K562 (cell line): ENCODE measurements around the gene PRKCQ. TPM values are rescaled to one million over a fixed set of nuclear protein-coding genes. Genes with fewer than 3 reads are reported as not detected.
A peak's percentile ranks its signal among the peaks of the same experiment; 100 is the strongest.

Experiments
- ATAC-seq: fragments of 200-7000 bp; cut with Tn5 transposase; 3 replicates; pipeline ENCODE4 v1.9.1; 2020; ENCODE audit warnings: moderate library complexity
- BruUV-seq: library from RNA; stranded (reverse); fragments of 400-500 nt; replicated peaks from 2 replicates; lab custom pipeline; 2021; lab: Mats Ljungman, UMichigan
- CTCF ChIA-PET: fragments of 300-600 bp; formaldehyde crosslinking; extraction: SDS; loops from one replicate; lab custom pipeline; 2021; ENCODE audit warnings: low intra/inter-chr PET ratio; lab: Yijun Ruan, JAX
- POLR2A ChIA-PET: fragments of 300-600, 350-650 bp; sonication (Branson Sonifier 250); formaldehyde crosslinking; extraction: SDS; loops from one replicate; lab custom pipeline; 2021; ENCODE audit warnings: antibody characterized with exemption, inconsistent platforms; lab: Yijun Ruan, JAX
- DNase-seq, 4 experiments: peaks; one replicate each; pipeline versions ENCODE4 v3.0.0 to v3.0.0-alpha.2; 2011 to 2018; ENCODE audit warnings: low spot score in 3 of 4, mixed read lengths in 3 of 4; ENCODE audit errors: extremely low read depth in 1 of 4
- FAIRE-seq: peaks from 2 replicates; lab custom pipeline; 2011; peaks lifted over from hg19 to GRCh38; lab: Jason Lieb, UNC
- H2AFZ ChIP-seq: 2 replicates; pipeline ENCODE4 v1.6.0; 2011; ENCODE audit warnings: low read depth, low read length, control low read depth, inconsistent platforms
- H3K27ac ChIP-seq: fragments of 200-600 bp; 3 replicates; pipeline ENCODE4 v1.8.0; 2011; ENCODE audit warnings: low read depth, mild to moderate bottlenecking, control low read depth, inconsistent platforms, low read length, moderate library complexity, mixed read lengths; ENCODE audit errors: extremely low read depth
- H3K27me3 ChIP-seq, 2 experiments: fragments of 300-600 bp in 1 of 2; 2 replicates in 1 of 2; 3 replicates in 1 of 2; pipeline versions ENCODE4 v1.6.0 to v1.8.0; 2011; ENCODE audit warnings: inconsistent platforms in 2 of 2, low read length in 2 of 2, mild to moderate bottlenecking in 1 of 2, mixed read lengths in 1 of 2, moderate library complexity in 1 of 2; ENCODE audit not compliant: control insufficient read depth in 2 of 2, insufficient read depth in 2 of 2
- H3K36me3 ChIP-seq: fragments of 300-600 bp; 3 replicates; pipeline ENCODE4 v1.8.0; 2011; ENCODE audit warnings: mild to moderate bottlenecking, low read length, inconsistent platforms; ENCODE audit not compliant: control insufficient read depth, insufficient read depth
- H3K4me1 ChIP-seq, 2 experiments: fragments of 200-600 bp in 1 of 2; replicated peaks in 1 of 2; 2 replicates in 1 of 2; 3 replicates in 1 of 2; pipeline versions ENCODE4 v1.5.1 to v1.8.0; 2011; ENCODE audit warnings: inconsistent platforms in 2 of 2, low read length in 2 of 2, mild to moderate bottlenecking in 1 of 2, mixed read lengths in 1 of 2, moderate library complexity in 1 of 2; ENCODE audit not compliant: control insufficient read depth in 2 of 2, insufficient read depth in 2 of 2
- H3K4me2 ChIP-seq: 2 replicates; pipeline ENCODE4 v1.6.1; 2011; ENCODE audit warnings: low read length, control low read depth, inconsistent platforms, mixed read lengths; ENCODE audit not compliant: insufficient read depth
- H3K4me3 ChIP-seq: fragments of 200-600 bp; sonication (generic), shearing (Covaris generic); 2 replicates; pipeline ENCODE4 v1.5.1; 2016; ENCODE audit warnings: control low read depth, inconsistent platforms
- H3K79me2 ChIP-seq: fragments of 200-600 bp; 3 replicates; pipeline ENCODE4 v1.8.0; 2011; ENCODE audit warnings: low read length, inconsistent platforms; ENCODE audit not compliant: control insufficient read depth, insufficient read depth
- H3K9ac ChIP-seq, 2 experiments: 2 replicates each; pipeline versions ENCODE4 v1.6.0 to v1.6.1; 2011; ENCODE audit warnings: low read depth in 2 of 2, low read length in 2 of 2, control low read depth in 1 of 2, inconsistent platforms in 1 of 2, mild to moderate bottlenecking in 1 of 2, mixed read lengths in 1 of 2; ENCODE audit not compliant: insufficient read depth in 1 of 2
- H3K9me1 ChIP-seq: one replicate; pipeline ENCODE4 v1.6.0; 2011; ENCODE audit warnings: inconsistent platforms, mild to moderate bottlenecking, low read length, moderate library complexity; ENCODE audit not compliant: control insufficient read depth, insufficient read depth
- H3K9me3 ChIP-seq: replicated peaks from 2 replicates; pipeline ENCODE4 v1.5.1; 2011; ENCODE audit warnings: low read depth, low read length, inconsistent platforms; ENCODE audit not compliant: control insufficient read depth, insufficient read depth
- H4K20me1 ChIP-seq: replicated peaks from 2 replicates; pipeline ENCODE4 v1.6.1; 2011; ENCODE audit warnings: low read length, inconsistent platforms, mixed read lengths; ENCODE audit not compliant: control insufficient read depth, insufficient read depth
- HINFP ChIP-seq: fragments of 450-650 bp; conservative IDR thresholded peaks from 2 replicates; pipeline ENCODE4 v1.6.1; 2016; ENCODE audit warnings: missing genetic modification characterization, low read depth, mild to moderate bottlenecking, control low read depth, missing compliant biosample characterization
- MTA1 ChIP-seq: fragments of 450-650 bp; IDR thresholded peaks from 2 replicates; pipeline ENCODE4 v1.6.1; 2017; ENCODE audit warnings: borderline replicate concordance
- OTX1 ChIP-seq: fragments of 450-650 bp; formaldehyde crosslinking; IDR thresholded peaks from 2 replicates; pipeline ENCODE4 v1.4.0; 2022; ENCODE audit warnings: mild to moderate bottlenecking
- PYGO2 ChIP-seq: fragments of 450-650 bp; IDR thresholded peaks from 2 replicates; pipeline ENCODE4 v1.6.1; 2016; ENCODE audit warnings: mild to moderate bottlenecking, missing genetic modification characterization, moderate library complexity, missing compliant biosample characterization
- TCF15 ChIP-seq: fragments of 250-450 bp; sonication (Bioruptor Pico); IDR thresholded peaks from 2 replicates; pipeline ENCODE4 v1.8.0; 2022; ENCODE audit warnings: moderate library complexity, mild to moderate bottlenecking, inconsistent platforms
- U2AF1 ChIP-seq: fragments of 200-400 bp; formaldehyde crosslinking; optimal IDR thresholded peaks from 2 replicates; pipeline ENCODE3; 2017; ENCODE audit warnings: mild to moderate bottlenecking, low read depth, low read length, moderate library complexity
- ZBTB2 ChIP-seq: fragments of 450-650 bp; IDR thresholded peaks from 2 replicates; pipeline ENCODE4 v1.6.1; 2016; ENCODE audit warnings: antibody characterized with exemption
- ZNF512 ChIP-seq: IDR thresholded peaks from 2 replicates; pipeline ENCODE4 v1.6.1; 2016; ENCODE audit warnings: missing genetic modification characterization, missing compliant biosample characterization
- ZNF740 ChIP-seq, 3 experiments: fragments of 200-800 bp in 1 of 3; sonication (Bioruptor generic) in 1 of 3; sonication (generic) in 1 of 3; formaldehyde crosslinking in 1 of 3; IDR thresholded peaks; 2 replicates each; pipeline versions ENCODE4 v1.6.1 to v1.8.0; 2016 to 2022; ENCODE audit warnings: mild to moderate bottlenecking in 2 of 3, missing compliant biosample characterization in 2 of 3, missing genetic modification characterization in 2 of 3, missing genetic modification reagents in 1 of 3
- WGBS: fragments of 100-300 bp; shearing (Covaris generic); methylation state at CpG from one replicate; pipeline ENCODE4 v1.1.6; 2016; ENCODE audit warnings: low coverage, mixed read lengths; ENCODE audit not compliant: insufficient coverage; ENCODE audit errors: missing lambda C conversion rate; 5-methylcytosine and 5-hydroxymethylcytosine counted together
- in situ Hi-C: fragments of 300-500 bp; cut with MboI; formaldehyde crosslinking; loops from 4 replicates; pipeline ENCODE4 v1.15.0; 2018; ENCODE audit warnings: inconsistent platforms, mixed read lengths
- intact Hi-C: fragments of 100-400 bp; cut with micrococcal nuclease; formaldehyde crosslinking; loops from 2 replicates; pipeline ENCODE4 v1.14.2; 2022
- polyA plus RNA-seq, 8 experiments: library from polyadenylated mRNA; depleted of rRNA in 4 of 8; stranded (reverse) in 5 of 8; unstranded in 3 of 8; fragments of >200 nt; fragmentation: Nextera tagmentation in 2 of 8; fragmentation: Illumina TruSeq in 1 of 8; extraction: Ambion mirVana in 2 of 8; extraction: Trizol in 1 of 8; gene quantifications; 2 replicates each; pipeline versions ENCODE4 v1.2.1 to v1.2.3, GENCODE V29; 2011 to 2014; ENCODE audit warnings: inconsistent platforms in 1 of 8, missing spikeins in 1 of 8
- total RNA-seq, 7 experiments: library from RNA; depleted of rRNA in 6 of 7; stranded (reverse); fragments of >200 nt in 6 of 7; fragmentation: Illumina TruSeq in 2 of 7; extraction: Trizol in 2 of 7; gene quantifications; 2 replicates each; pipeline versions ENCODE4 v1.2.1 to v1.2.3, GENCODE V29; 2011 to 2021; ENCODE audit warnings: low replicate concordance in 1 of 7
- TF ChIP-seq, protein P1 (sequence below): fragments of 250-450 bp; sonication (Bioruptor Pico); IDR thresholded peaks from 2 replicates; pipeline ENCODE4 v1.5.0; 2020; ENCODE audit warnings: mild to moderate bottlenecking, borderline replicate concordance

Gene PRKCQ
- total and polyA plus RNA-seq, 9 of the 15 experiments (the other 6 are each of a cell fraction or from before 2014, with no cell fraction given) = 4.4 to 23.3 (median 14.6) TPM

GRCh38 chr10:6404127-6405072, 175.7 kb downstream of the PRKCQ start:
- POLR2A ChIA-PET = interaction anchor here (0.8 kb wide), 1 partner anchor 10 kb away, joined by 4 read pairs; no protein-coding TSS in a partner anchor
- in situ Hi-C loops = no loop called here
- peak; percentile 14; the same call in 1 of the 2 replicates for TF ChIP-seq HINFP (tag)
- peak; percentile 4; the same call in 1 of the 2 replicates for TF ChIP-seq OTX1 (CRISPR knock-in tag)
- TF ChIP-seq ZNF740 (CRISPR knock-in tag; IDR thresholded peaks at IDR 0.05) = no peak
- TF ChIP-seq ZNF740 (tag; IDR thresholded peaks at IDR 0.05) = 0 out of 4 replicates have a peak, but pooled peaks of 1 of the 2 experiments have one; percentile 22
- TF ChIP-seq PYGO2 (tag) = no peak
- peak; percentile 53 for TF ChIP-seq U2AF1
- peak; percentile 100 for TF ChIP-seq ZNF512
- TF ChIP-seq TCF15 (CRISPR knock-in tag) = no peak
- TF ChIP-seq, protein P1, sequence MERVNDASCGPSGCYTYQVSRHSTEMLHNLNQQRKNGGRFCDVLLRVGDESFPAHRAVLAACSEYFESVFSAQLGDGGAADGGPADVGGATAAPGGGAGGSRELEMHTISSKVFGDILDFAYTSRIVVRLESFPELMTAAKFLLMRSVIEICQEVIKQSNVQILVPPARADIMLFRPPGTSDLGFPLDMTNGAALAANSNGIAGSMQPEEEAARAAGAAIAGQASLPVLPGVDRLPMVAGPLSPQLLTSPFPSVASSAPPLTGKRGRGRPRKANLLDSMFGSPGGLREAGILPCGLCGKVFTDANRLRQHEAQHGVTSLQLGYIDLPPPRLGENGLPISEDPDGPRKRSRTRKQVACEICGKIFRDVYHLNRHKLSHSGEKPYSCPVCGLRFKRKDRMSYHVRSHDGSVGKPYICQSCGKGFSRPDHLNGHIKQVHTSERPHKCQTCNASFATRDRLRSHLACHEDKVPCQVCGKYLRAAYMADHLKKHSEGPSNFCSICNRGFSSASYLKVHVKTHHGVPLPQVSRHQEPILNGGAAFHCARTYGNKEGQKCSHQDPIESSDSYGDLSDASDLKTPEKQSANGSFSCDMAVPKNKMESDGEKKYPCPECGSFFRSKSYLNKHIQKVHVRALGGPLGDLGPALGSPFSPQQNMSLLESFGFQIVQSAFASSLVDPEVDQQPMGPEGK (CRISPR knock-in tag) = no peak
- TF ChIP-seq ZBTB2 = 0 out of 2 replicates have a peak, but pooled peaks have one; percentile 40
- peak; percentile 50; the same call in 1 of the 2 replicates for TF ChIP-seq MTA1

More at GRCh38 chr10:6404127-6405072, 175.7 kb downstream of the PRKCQ start:
- BruUV-seq = no TSS peak
- no peaks in the 10 kb centered on the region for H3K9me3 ChIP-seq
- no peak overlapping the region for H3K27ac ChIP-seq
- no peak overlapping the region for H3K4me2 ChIP-seq
- no peak for DNase-seq
- no peaks in the 10 kb centered on the region for H3K79me2 ChIP-seq
- no peak for FAIRE-seq
- no peak for ATAC-seq
- H3K36me3 ChIP-seq = no peaks in the 10 kb centered on the region
- H3K9me1 ChIP-seq = no peaks in the 10 kb centered on the region
- H4K20me1 ChIP-seq = no peaks in the 10 kb centered on the region
- H3K27me3 ChIP-seq = peaks cover 8 to 35% of the 10 kb centered on the region in 2 experiments
- no peak overlapping the region for H3K4me3 ChIP-seq
- H2AFZ ChIP-seq = no peak overlapping the region
- H3K4me1 ChIP-seq = peaks cover 0 to 3% of the 10 kb centered on the region in 2 experiments; a peak in 3 of 5 replicates
- WGBS = 0% methylated on average over 1 of the region's 1 CpG
- CTCF ChIA-PET = no interaction called here
- intact Hi-C loops = loop anchor here (5.0 kb wide), 1 partner anchor 317 kb away; the partner anchor contains the start of gene RBM17
- no peak overlapping the region for H3K9ac ChIP-seq
